Neural progenitor cell (in vitro differentiated cells): ENCODE measurements around the gene SDK2. TPM values are rescaled to one million over a fixed set of nuclear protein-coding genes. Genes with fewer than 3 reads are reported as not detected.
A peak's percentile ranks its signal among the peaks of the same experiment; 100 is the strongest.

Experiments
- DNase-seq: peaks from one replicate; pipeline ENCODE4 v3.0.0-alpha.2; 2016; ENCODE audit warnings: low spot score
- H2AFZ ChIP-seq: fragments of 200-600 bp; sonication (generic); replicated peaks from 2 replicates; pipeline ENCODE4 v1.6.1; 2016; ENCODE audit warnings: antibody characterized with exemption
- H3F3A ChIP-seq: fragments of 200-600 bp; sonication (generic); 2 replicates; pipeline ENCODE4 v1.6.1; 2016; ENCODE audit warnings: antibody characterized with exemption, low read depth
- H3K27ac ChIP-seq: fragments of 200-600 bp; sonication (generic); 2 replicates; pipeline ENCODE4 v1.5.1; 2016; ENCODE audit warnings: mild to moderate bottlenecking
- H3K27me3 ChIP-seq: fragments of 200-600 bp; sonication (generic); 2 replicates; pipeline ENCODE4 v1.6.1; 2016; ENCODE audit warnings: mild to moderate bottlenecking, moderate library complexity
- H3K36me3 ChIP-seq: fragments of 200-600 bp; sonication (generic); 2 replicates; pipeline ENCODE4 v1.5.1; 2016
- H3K4me1 ChIP-seq: fragments of 200-600 bp; sonication (generic); 2 replicates; pipeline ENCODE4 v1.6.1; 2016; ENCODE audit warnings: mixed run types
- H3K4me2 ChIP-seq: fragments of 200-600 bp; sonication (generic); 2 replicates; pipeline ENCODE4 v1.6.1; 2016
- H3K4me3 ChIP-seq: fragments of 200-600 bp; sonication (generic); 2 replicates; pipeline ENCODE4 v1.5.1; 2016
- H3K79me2 ChIP-seq: fragments of 200-600 bp; sonication (generic); 2 replicates; pipeline ENCODE4 v1.6.1; 2016; ENCODE audit warnings: low read depth
- H3K9ac ChIP-seq: fragments of 200-600 bp; sonication (generic); 2 replicates; pipeline ENCODE4 v1.6.1; 2016
- H3K9me3 ChIP-seq: fragments of 200-600 bp; sonication (generic); 2 replicates; pipeline ENCODE4 v1.5.1; 2016; ENCODE audit warnings: low read depth
- H4K20me1 ChIP-seq: fragments of 200-600 bp; sonication (generic); 2 replicates; pipeline ENCODE4 v1.6.1; 2016; ENCODE audit warnings: low read depth
- H3K27ac Mint-ChIP-seq: 3 replicates; pipeline ENCODE4 v1.8.0; 2021; ENCODE audit warnings: mixed read lengths
- H3K27me3 Mint-ChIP-seq: 2 replicates; pipeline ENCODE4 v1.8.0; 2022; ENCODE audit warnings: low read depth, mild to moderate bottlenecking, inconsistent platforms, moderate library complexity, mixed read lengths; ENCODE audit not compliant: insufficient read depth
- H3K36me3 Mint-ChIP-seq: 3 replicates; pipeline ENCODE4 v1.8.0; 2021; ENCODE audit warnings: mixed read lengths
- H3K4me1 Mint-ChIP-seq: 3 replicates; pipeline ENCODE4 v1.8.0; 2021; ENCODE audit warnings: mixed read lengths
- H3K4me3 Mint-ChIP-seq: 3 replicates; pipeline ENCODE4 v1.8.0; 2021; ENCODE audit warnings: mild to moderate bottlenecking, moderate library complexity, mixed read lengths
- H3K9me3 Mint-ChIP-seq: 3 replicates; pipeline ENCODE4 v1.8.0; 2020; ENCODE audit warnings: mixed read lengths
- CTCF ChIP-seq: fragments of 200-600 bp; sonication (generic); IDR thresholded peaks from 2 replicates; pipeline ENCODE4 v1.5.1; 2017; ENCODE audit warnings: antibody characterized with exemption, mild to moderate bottlenecking
- EZH2 ChIP-seq: fragments of 200-600 bp; sonication (generic); IDR thresholded peaks from 2 replicates; pipeline ENCODE4 v1.6.1; 2017; ENCODE audit warnings: antibody characterized with exemption, mild to moderate bottlenecking, moderate library complexity
- EZH2phosphoT487 ChIP-seq: fragments of 200-600 bp; sonication (generic); IDR thresholded peaks from 2 replicates; pipeline ENCODE4 v1.6.1; 2017; ENCODE audit warnings: antibody characterized with exemption
- total RNA-seq: library from RNA; depleted of rRNA; stranded (reverse); fragments of >200 nt; gene quantifications from 2 replicates; pipeline ENCODE4 v1.2.3, GENCODE V29; 2015; ENCODE audit warnings: low replicate concordance

The SDK2 gene
- total RNA-seq, 1 donor from 2014 or later, result 15.3 TPM

DNA sequence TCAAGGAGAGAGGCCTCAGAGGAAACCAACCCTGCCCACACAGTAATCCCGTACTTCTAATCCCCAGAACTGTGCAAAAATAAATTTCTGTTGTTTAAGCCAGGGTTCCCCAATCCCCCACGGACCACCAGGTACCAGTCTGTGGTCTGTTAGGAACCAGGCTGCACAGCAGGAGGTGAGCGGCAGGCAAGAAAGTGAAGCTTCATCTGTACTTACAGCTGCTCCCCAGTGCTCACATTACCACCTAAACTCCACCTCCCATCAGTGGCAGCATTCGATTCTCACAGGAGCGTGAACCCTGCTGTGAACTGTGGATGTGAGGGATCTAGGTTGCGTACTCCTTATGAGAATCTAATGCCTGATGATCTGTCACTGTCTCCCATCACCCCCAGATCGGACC lies 231.3 kb downstream of the SDK2 start:
- H3K27ac ChIP-seq, result no peak overlapping the region
- peaks cover 12% of the 10 kb centered on the region for H4K20me1 ChIP-seq
- H2AFZ ChIP-seq, result no peak overlapping the region
- H3K4me3 Mint-ChIP-seq, result no peak overlapping the region
- no peak overlapping the region for H3K9ac ChIP-seq
- DNase-seq, result no peak
- H3K36me3 ChIP-seq, result no peaks in the 10 kb centered on the region
- peaks cover 41% of the 10 kb centered on the region for H3K36me3 Mint-ChIP-seq
- H3K4me2 ChIP-seq, result no peak overlapping the region
- H3K27ac Mint-ChIP-seq, result no peak overlapping the region
- H3K9me3 Mint-ChIP-seq, result peaks cover 14% of the 10 kb centered on the region
- no peaks in the 10 kb centered on the region for H3K27me3 ChIP-seq
- peaks cover 10% of the 10 kb centered on the region for H3K4me1 ChIP-seq
- no peaks in the 10 kb centered on the region for H3K79me2 ChIP-seq
- peaks cover 8% of the 10 kb centered on the region for H3K27me3 Mint-ChIP-seq
- TF ChIP-seq EZH2phosphoT487 (no peak), EZH2 (no peak)
- peaks cover 38% of the 10 kb centered on the region for H3K4me1 Mint-ChIP-seq
- H3F3A ChIP-seq, result peaks cover 11% of the 10 kb centered on the region
- H3K4me3 ChIP-seq, result no peak overlapping the region
- H3K9me3 ChIP-seq, result no peaks in the 10 kb centered on the region

GRCh38 chr17:73411313-73411747 lies 232.9 kb downstream of the SDK2 start:
- Histone ChIP-seq H3K79me2 (no peaks in the 10 kb centered on the region), H3K9ac (no peak overlapping the region), H3K4me1 (peaks cover 10% of the 10 kb centered on the region), H3F3A (peaks cover 11% of the 10 kb centered on the region), H3K4me2 (peak overlapping the region; percentile 42), H2AFZ (no peak overlapping the region), H4K20me1 (peaks cover 12% of the 10 kb centered on the region), H3K9me3 (no peaks in the 10 kb centered on the region), H3K36me3 (no peaks in the 10 kb centered on the region), H3K27ac (no peak overlapping the region), H3K27me3 (no peaks in the 10 kb centered on the region), H3K4me3 (no peak overlapping the region)
- Mint-ChIP-seq H3K27ac (peak overlapping the region; percentile 96), H3K4me3 (peak overlapping the region; percentile 68), H3K36me3 (peaks cover 46% of the 10 kb centered on the region), H3K9me3 (peaks cover 14% of the 10 kb centered on the region), H3K27me3 (peaks cover 8% of the 10 kb centered on the region), H3K4me1 (peaks cover 38% of the 10 kb centered on the region)
- no peak for DNase-seq
- TF ChIP-seq EZH2phosphoT487, result no peak
- no peak for TF ChIP-seq CTCF
- no peak for TF ChIP-seq EZH2

GRCh38 chr17:73410586-73411312 lies 233.5 kb downstream of the SDK2 start:
- H3K4me3 Mint-ChIP-seq, result peak overlapping the region; percentile 68
- peak overlapping the region; percentile 42 for H3K4me2 ChIP-seq
- no peak overlapping the region for H3K9ac ChIP-seq
- peaks cover 10% of the 10 kb centered on the region for H3K4me1 ChIP-seq
- peak overlapping the region; percentile 96 for H3K27ac Mint-ChIP-seq
- TF ChIP-seq EZH2phosphoT487 (no peak), EZH2 (no peak), CTCF (no peak)
- peaks cover 11% of the 10 kb centered on the region for H3F3A ChIP-seq
- peaks cover 12% of the 10 kb centered on the region for H4K20me1 ChIP-seq
- H3K79me2 ChIP-seq, result no peaks in the 10 kb centered on the region
- H2AFZ ChIP-seq, result no peak overlapping the region
- peak; percentile 47 for DNase-seq
- H3K27me3 Mint-ChIP-seq, result peaks cover 8% of the 10 kb centered on the region
- H3K36me3 Mint-ChIP-seq, result peaks cover 44% of the 10 kb centered on the region
- H3K4me1 Mint-ChIP-seq, result peaks cover 38% of the 10 kb centered on the region
- no peaks in the 10 kb centered on the region for H3K36me3 ChIP-seq
- peak overlapping the region; percentile 5 for H3K27ac ChIP-seq
- no peaks in the 10 kb centered on the region for H3K9me3 ChIP-seq
- H3K9me3 Mint-ChIP-seq, result peaks cover 14% of the 10 kb centered on the region
- H3K4me3 ChIP-seq, result no peak overlapping the region
- no peaks in the 10 kb centered on the region for H3K27me3 ChIP-seq

DNA sequence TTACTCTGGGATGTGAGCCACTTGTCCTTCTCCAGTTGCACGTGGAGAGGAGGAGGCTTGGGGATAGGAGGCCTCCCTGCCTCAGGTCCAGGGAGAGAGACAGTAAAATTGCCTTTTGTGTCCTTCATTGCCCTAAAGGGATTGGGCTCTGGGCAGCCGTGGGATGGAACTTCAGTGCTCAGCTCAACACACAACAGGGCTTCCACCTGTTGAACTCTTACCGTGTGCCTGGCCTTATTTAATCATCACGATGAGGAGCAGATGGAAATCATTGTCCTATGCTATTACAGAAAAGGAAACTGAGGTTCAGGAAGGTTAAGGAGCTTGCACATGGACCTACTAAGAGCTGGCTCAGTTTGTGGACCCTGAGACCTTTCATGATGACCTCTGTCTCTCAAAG lies 240.0 kb downstream of the SDK2 start:
- H2AFZ ChIP-seq, result no peak overlapping the region
- H3K9me3 ChIP-seq, result no peaks in the 10 kb centered on the region
- Mint-ChIP-seq H3K27ac (no peak overlapping the region), H3K4me3 (no peak overlapping the region), H3K4me1 (peaks cover 8% of the 10 kb centered on the region), H3K9me3 (no peaks in the 10 kb centered on the region), H3K27me3 (peaks cover 6% of the 10 kb centered on the region), H3K36me3 (peaks cover 28% of the 10 kb centered on the region)
- H3K4me3 ChIP-seq, result no peak overlapping the region
- H3F3A ChIP-seq, result no peaks in the 10 kb centered on the region
- H4K20me1 ChIP-seq, result no peaks in the 10 kb centered on the region
- H3K4me2 ChIP-seq, result no peak overlapping the region
- no peak for TF ChIP-seq CTCF
- TF ChIP-seq EZH2phosphoT487, result no peak
- TF ChIP-seq EZH2, result no peak
- H3K36me3 ChIP-seq, result no peaks in the 10 kb centered on the region
- no peak overlapping the region for H3K9ac ChIP-seq
- no peak for DNase-seq
- H3K27ac ChIP-seq, result no peak overlapping the region
- no peaks in the 10 kb centered on the region for H3K4me1 ChIP-seq
- no peaks in the 10 kb centered on the region for H3K79me2 ChIP-seq
- no peaks in the 10 kb centered on the region for H3K27me3 ChIP-seq
